GM19468 (cell line): ENCODE measurements around the gene SCP2D1.
"Not testable (repeated sequence)": the region's sequence is repeated elsewhere in the genome, so short reads cannot be mapped to it uniquely, and the experiment has no call there.

Experiments used
- ATAC-seq: cut with Tn5 transposase; IDR thresholded peaks from one replicate; pipeline ENCODE4 v1.9.1; 2021; ENCODE audit warnings: mild to moderate bottlenecking, moderate library complexity, moderate number of reproducible peaks; ENCODE audit not compliant: unreplicated experiment; ENCODE audit errors: extremely low read depth

The SCP2D1 gene

DNA sequence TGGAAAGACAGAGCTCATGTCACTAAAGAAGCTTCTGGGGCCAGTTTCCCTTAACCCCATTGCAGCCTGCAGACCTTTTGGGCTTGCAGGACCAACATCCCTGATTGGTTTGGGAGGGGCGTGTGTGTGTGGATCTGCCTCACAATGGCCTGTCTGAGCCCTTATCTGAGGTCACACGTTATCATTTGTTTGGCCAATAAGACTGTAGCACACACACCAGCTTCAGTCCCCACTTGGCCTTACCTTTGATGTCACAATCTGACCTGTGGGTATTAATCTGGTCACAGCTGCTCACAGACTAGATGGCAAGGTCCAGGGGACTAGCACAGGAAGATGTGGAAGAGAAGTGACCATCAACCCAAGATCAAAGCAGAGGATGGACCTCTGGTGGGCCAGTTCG lies at the start of gene SCP2D1:
TSS of gene SCP2D1 (plus strand) at position 301 of the 400 bp plus-strand sequence. CDS start at position 334, 33 bp downstream.
- ATAC-seq: no peak

DNA sequence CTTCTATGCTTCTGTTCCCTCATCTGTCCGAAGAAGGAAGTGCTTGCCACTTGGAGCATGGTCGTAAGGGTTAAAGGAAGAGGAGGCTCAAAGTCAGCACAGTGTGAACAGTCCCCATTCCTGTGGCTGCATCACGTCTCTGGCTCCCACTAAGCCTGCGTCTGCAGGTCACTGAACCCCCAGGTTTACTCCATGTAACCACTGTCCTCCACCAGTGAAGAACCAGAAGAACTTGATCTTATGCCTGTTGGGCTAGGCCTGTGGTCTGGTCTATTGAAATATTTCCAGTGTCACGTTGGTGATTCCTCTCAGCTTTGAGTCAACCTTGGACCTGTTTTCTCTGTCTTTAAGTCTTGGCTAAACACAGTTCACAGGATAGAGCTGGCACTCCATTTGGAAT lies 45.9 kb upstream of the SCP2D1 start:
- no peak for ATAC-seq

DNA sequence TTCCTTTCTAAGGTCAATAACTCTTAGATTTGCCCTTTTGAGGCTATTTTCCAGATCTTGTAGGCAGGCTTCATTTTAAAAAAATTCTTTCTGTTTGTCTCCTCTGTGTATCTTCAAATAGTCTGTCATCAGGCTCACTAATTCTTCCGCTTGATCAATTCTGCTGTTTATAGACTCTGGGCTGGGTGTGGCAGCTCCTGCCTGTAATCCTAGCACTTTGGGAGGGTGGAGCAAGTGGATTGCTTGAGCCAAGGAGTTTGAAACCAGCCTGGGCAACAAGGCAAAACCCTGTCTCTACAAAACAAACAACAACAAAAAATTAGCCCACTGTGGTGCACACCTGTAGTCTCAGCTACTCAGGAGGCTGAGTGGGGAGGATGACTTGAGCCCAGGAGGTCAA lies 40.0 kb upstream of the SCP2D1 start:
- no peak for ATAC-seq

DNA sequence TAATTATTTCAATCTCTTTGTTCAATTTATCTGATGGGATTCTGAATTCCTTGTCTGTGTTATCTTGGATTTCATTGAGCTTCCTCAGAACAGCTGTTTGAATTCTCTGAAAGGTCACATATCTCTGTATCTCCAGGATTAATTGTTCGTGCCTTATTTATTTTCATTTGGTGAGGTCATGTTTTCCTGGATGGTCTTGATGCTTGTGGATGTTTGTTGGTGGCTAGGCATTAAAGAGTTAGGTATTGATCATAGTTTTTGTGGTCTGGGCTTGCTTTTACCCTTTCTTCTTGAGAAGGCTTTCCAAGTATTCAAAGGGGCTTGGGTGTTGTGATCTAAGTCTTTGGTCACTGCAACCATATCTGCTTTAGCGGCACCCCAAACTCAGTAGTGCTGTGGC lies 39.4 kb upstream of the SCP2D1 start:
- no peak for ATAC-seq

DNA sequence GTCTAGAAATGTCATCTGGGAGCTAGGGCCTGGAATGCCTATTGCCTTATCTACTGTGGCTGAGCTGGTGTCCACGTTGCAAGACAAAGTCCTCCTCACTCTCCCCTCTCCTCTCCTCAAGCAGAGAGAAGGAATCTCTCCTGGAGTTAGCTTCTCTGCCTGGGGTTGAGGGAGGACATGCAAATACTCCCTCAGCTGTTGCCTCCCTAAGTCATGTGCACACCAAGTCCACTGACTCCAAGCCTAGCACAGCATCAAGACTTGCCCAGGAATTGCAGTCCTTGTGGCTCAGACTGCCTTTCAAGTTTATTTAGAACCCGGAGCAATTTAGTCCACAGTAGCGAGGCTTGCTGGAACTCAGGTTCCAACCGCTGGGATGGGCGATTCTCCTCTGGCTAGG lies 38.0 kb upstream of the SCP2D1 start:
- ATAC-seq: no peak

DNA sequence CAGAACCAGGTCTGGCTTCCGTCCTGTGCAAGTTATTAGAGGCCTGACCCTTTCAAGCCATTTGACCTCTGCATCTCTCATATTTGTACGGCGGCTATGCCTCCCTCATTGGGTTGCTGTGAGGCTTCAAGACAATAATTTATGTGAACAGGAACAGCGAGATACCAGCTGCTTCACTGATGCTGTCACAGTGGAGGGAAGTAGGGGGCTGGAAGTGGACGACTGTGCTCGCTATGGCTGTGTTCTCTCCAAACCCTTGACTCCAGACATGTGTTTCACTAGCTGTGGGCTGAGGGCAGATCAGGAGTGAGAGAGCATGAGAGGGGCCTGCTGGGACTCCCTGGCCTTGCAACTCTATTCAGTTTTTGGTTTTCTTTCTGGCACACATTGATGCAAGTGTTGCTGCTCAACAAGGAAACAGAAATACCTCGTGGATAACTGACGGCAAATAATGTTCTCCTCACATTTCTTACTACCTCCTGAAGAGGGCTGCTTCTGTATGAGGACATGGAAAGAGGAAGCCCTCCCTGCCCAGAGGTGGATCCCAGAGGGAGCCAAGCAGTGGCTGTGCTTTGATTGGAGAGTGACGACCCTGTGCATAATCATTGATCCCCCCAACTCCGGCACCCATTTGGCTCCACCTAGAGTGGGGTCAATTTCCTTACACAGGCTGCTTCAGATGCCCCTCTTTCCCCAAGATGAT lies 34.7 kb upstream of the SCP2D1 start:
- no peak for ATAC-seq

DNA sequence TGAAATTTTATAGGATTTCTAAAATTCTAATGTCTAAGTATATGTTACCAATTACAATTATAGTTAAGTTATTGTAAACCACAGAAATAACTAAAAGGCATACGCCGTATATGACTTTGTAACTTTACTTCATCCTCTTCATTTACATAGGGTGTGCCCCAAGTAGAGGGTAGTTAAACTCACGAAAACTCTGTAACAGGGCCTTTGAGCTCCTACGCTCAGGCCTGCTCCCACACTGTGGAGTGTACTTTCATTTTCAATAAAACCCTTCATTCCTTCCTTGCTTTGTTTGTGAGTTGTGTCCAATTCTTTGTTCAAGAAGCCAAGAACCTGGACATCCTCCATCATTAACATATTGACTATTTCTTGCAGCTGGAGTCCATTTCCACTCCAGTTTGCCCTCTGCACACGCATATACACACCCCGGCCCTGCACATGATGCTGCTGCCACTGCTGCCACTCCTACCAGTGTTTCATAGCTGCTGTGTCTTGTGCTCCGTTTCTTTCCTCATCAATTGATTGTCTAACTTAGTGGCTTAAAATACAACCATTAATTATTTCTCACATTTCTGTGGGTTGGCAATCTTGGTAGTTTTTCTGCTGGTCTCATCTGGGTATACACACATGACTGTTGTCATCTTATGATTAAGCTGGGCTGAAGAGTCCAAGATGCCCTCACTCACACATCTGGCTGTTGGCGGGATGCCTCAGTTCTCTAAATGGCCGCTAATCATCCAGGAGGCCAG lies 33.0 kb upstream of the SCP2D1 start:
- ATAC-seq: no peak

DNA sequence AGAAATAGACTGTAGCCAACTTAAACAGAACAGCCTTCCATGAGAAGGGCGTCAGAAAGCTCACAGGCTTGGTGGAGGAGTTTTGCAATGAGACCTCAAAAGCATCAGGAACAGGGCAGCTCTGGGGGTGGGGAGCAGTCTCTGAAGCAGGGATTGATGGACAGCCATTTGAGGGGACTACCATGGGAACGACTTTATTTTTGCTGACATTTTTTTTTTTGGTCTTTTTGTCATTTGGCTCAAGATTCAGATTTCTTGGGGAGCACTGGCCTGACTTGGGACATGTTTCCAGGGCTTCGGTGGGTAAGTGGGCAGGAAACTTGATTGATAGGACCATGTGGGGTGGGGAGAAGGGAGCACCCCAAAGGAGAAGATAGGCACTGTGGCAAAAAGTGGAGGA lies 32.1 kb upstream of the SCP2D1 start:
- no peak for ATAC-seq

DNA sequence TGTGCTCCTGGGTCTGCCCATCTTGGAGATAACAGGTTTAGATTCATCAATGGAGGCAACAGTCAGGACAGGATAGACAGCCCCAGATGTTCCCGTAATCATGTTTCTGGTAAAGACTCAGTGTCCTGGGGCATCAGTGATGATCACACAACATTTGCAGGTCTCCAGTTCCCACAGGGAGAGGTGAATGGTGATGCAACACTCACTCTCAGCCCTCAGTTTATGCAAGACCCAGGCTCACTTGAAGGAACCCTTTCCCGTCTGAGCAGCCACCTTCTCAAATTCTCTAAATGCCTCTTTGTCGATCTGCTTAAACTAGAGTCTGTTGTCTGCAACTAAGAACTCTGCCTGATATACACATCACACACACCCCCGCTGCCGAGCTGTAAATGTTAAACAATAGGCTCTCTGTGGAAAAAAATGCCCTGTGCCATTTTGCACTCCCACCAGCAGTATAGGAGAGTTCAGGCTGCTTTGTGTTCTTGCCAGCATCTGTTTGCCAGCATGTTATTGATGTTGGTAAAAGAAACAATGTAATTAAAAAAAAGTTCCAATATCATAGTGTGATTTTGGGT lies 30.1 kb upstream of the SCP2D1 start:
- no peak for ATAC-seq

DNA sequence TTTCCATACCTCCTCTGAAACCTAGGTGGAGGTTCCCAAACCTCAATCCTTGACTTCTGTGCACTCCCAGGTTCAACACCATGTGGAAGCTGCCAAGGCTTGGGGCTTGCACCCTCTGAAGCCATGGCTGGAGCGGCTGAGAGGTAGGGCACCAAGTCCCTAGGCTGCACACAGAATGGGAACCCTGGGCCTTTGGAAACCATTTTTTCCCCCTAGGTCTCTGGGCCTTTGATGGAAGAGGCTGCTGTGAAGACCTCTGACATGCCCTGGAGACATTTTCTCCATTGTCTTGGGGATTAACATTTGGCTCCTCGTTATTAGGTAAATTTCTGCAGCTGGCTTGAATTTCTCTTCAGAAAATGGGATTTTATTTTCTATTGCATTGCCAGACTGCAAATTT lies 26.5 kb upstream of the SCP2D1 start:
- not testable (repeated sequence) for ATAC-seq

DNA sequence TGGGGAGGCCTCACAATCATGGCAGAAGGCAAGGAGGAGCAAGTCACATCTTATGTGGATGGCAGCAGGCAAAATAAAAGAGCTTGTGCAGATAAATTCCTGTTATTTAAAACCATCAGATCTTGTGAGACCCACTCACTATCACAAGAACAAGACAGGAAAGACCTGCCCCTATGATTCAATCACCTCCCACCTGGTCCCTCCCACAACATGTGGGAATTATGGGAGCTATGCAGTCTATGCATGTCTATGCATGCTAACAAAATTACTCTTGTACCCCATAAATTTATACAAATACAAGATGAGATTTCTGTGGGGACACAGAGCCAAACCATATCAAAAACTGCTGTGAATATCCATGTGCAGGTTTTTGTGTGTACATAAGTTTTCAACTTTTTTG lies 25.6 kb upstream of the SCP2D1 start:
- ATAC-seq: no peak

DNA sequence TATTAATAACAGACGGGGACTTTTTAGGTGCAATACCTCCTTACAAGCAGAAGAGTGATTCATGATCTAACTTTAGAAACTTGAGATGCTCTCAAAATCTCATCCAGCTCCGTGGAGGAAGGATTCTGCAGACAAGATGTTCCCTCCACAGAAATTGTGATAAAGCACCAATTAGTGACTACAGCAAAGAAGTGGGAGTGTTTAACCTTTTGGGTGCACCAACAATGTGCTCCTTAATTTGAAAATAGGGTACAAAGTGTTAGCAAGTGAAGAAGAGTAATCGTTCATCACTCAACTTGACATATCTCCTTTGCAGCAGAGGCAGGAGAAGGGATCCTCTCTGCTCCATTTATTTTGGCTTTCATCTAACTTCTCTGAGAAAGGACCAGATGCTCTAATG lies 22.8 kb upstream of the SCP2D1 start:
- no peak for ATAC-seq

DNA sequence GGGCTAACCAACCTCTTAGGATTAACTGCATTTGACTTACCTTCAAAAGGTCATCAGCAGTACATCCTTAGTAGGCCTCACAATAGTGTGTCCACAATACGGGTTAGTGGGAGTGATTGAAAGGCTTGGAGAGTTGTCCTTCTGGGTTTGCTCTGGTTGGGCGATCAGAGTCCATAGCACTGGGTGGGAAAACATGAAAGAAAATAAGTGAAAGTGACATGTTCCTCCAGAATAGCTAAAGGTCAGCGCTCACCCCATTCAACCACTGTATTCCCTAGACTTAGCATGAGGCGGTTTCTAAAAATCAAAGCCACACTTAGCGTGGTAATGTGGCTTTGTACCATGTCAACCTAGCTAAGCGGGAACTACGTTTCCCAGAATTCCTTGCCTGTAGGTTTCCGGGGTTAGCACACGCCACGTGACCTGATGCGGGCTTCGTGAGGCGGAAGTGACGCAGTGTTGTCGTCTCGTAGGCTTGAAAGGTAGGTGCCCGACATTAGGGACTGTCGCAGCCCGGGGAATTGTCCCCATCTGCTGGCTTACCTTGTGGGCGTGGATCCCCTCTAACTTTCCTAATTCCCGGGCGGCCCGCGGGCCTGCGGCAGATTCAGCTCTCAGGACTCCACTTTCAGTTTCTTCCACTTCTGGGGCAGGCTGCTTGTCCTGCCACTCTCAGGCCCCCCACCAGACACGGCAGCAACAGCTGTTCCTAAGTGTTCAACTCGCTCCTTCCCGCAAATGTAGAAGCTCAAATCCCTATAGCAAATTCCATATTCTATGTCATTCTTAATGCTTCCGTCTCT lies 19.8 kb upstream of the SCP2D1 start:
- ATAC-seq: peak; percentile 98

DNA sequence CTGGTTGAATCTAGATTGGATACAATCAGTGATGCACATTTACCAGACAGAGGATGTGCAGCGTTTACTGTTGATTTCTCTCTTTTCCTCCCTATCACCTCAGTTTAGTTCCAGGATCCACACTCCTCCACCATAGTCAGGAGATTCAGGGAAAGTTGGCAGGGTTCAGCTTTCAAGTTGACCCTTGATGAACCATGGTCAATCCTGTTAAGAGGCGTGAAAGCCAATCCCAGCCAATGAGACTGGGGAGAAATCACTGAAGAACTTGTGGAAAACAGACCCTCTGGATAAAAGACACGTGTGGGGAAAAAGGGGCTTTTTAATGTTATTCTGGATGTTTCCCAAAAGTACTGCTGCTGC lies 19.2 kb upstream of the SCP2D1 start:
- ATAC-seq: no peak

DNA sequence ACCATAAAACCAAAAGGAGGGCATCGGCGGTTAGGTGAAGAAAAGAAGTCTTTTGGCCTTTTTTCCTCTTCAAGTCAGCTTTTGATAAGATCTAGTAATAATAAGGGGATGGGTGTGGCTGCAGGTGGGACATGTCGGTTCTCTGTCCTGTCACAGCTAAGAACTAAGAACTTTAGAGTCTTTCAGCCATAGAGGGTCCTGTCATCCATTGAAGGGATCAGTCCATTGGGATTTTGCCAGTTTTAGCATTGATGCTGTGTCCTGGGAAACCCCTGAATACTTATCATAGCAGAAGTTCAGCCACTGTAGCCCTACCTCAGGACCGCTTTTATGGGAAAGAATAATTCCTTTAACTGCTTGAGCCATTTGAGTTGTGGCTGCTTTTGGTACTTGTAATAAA lies 18.2 kb upstream of the SCP2D1 start:
- ATAC-seq: no peak

DNA sequence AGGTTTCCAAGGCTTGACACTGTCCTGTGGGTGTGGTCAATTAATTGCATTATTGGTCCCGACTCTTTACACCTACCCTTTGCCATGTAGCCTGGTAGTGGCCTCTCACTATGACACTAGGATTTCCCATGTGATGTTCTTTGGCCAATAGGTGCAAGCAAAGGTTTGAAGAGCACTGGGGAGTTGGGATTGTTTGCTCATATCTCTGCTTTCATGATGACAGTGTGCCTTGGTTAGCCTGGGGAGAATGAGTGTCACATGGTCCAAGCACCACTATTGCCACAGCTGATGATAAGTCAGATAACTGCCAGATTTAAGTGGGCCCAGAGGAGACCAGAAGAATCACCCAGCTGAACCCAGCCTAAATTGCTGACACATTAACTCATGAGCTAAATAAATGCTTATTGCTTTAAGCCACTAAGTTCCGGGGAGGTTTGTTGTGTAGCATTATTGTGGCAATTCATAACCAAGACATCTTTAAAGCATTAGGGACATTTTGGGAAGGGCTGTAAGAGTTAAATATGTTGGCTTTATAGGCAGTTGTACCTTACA lies 17.2 kb upstream of the SCP2D1 start:
- ATAC-seq: no peak

DNA sequence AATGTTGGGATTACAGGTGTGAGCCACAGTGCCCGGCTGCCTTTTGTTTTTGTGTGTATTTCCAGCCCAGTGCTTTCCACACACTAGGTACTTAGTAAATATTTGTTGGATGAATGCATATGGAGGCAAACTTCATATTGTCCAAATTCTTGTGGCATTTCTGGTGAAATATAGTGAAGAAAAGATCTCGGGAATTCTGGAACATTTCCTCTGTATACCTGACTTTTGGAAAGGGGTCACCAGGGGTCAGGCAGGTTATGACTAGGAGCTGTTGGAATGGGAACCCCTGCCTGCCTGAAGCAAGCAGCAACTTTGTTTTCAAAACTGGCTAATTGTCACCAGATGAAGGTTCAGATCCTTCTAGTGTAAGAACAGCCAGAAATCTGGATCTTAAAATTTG lies 12.1 kb upstream of the SCP2D1 start:
- ATAC-seq: no peak

DNA sequence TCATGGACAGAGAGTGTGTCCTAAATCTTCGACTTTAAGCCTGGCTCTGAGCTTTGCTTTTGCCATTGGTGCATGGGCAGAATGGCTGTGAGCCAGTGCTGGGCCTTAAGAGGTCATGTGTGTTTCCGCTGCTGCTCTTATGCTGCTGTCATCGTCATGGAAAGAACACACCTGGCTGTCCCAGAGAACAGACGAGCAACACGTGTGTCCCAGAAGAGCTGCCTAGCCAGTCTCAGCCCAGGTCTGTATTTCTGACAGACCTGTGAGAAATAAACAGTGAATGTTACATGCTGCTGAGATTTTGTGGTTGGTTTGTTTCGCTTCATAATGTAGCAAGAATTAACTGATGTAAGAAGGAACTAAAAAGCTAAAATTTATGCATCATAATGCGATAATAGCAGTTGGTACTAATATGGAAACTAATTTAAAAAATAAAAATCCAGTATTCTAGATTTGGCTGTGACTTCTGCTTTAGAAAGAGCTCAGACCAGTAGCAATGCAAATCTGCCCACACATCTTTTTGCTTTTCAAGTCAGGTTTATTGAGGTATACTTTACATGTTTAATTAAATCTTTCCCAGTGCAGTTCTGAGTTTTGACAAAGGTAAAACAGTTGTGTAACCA lies 11.5 kb upstream of the SCP2D1 start:
- no peak for ATAC-seq

DNA sequence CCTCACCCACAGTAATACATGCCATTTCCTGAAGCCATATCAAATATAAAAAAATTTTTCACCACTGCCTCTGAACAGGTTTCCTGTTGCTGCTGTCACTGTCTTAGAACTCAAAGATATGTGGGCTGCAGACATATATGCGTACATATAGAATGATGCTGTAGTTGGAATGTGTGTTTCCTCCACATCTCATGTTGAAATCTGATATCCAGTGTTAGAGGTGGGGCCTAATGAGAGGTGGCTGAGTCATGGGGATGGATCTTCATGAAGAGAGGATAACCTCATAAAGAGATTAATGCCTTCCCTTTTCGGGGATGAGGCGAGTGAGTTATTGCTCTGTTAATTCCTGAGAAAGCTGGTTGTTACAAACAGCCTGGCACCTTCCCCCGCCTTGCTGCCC lies 7.7 kb upstream of the SCP2D1 start:
- no peak for ATAC-seq

DNA sequence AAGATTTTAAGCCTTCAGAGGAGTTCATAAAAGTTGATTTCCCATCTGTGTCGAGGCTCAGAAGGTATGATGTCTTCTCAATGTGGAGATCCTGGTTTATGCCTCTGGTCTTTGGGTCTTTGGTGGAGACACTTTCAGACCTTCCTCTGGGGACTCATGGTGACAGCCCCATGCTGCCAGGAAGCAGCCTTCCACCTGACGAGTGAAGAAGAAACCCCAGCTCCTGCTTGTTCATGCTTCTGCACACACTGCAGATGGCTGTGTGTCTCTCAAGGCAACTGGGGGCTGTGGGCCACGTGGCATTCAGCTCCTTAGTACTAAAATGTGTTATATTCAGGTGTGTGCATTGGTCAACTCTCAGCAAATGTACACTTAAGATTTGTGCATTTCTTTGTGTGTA lies 4.9 kb upstream of the SCP2D1 start:
- no peak for ATAC-seq
